ENCODE data around the gene HOXA10.
A peak's percentile ranks its signal among the peaks of the same experiment; 100 is the strongest.

Gene HOXA10

GRCh38 chr7:27154901-27155815 is 19.0 kb downstream of the HOXA10 start:
- DNase-seq: no peak

DNA sequence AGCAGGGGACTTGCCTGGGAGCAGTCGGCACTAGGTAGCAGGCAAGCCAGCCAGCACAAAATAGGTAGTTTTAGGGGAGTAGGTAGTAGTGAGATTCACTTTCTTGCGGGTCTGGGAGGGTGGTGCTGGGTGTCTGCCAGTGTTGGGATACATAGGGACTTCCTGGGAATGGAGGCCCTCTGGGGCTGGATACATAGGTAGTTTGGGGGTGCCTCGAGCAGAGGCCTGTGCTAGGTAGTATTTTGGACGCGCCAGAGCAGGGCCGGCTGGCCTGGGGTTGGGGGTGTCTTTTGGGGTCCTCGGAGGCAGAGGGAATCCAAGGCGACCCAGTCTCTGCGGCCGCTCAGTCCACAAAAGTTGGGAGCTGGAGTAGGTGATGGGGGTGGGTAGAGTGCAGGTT is 19.8 kb downstream of the HOXA10 start:
- no peak for DNase-seq

GRCh38 chr7:27153526-27153925 is 20.6 kb downstream of the HOXA10 start:
- no peak for DNase-seq

- no peak for DNase-seq
Measured at GRCh38 chr7:27152816-27153442, 21.2 kb downstream of the HOXA10 start.

DNA sequence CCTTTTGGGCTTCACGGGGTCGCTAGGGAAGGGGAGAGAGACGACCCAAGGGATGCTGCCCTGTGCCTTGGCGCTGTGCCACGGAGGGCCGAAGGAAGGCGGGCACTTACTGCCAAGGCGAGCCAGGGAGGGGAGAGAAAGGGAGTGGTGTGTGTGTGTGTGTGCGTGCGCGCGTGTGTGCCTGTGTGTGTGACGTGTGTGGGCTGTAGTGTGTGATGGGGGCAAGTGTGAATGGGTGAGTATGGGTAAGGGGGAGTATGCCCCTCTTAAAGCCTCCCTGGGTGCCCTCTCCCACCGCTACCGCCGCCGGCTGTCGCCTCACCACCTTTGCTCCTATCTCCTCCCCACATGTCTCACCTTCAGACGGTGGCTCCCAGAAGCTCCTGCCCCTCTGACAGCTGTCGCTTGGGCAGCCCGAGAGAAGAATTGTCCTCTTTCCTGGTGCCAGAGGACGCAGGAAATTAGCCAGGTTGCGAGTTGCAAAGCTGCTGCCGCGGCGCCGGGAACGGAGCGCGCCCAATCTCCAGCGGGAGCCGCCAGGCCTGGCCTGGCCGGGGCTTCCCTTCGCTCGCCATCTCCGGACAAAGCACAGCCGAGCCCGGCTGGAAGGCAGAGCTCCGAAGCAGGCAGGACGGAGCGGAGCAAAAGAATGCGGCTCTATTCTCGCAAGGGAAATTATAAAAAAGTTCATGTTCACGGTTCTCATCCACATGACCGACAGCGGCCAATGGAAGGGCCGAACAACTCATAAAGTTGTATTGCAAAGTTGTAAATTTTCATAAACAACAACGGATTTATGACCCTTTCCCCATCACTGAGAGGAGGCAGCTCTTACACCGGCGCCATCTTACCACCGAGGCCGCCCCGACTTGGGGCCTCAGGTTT is 21.9 kb downstream of the HOXA10 start, which contains the start of gene HOXA3:
Gene HOXA3 (minus strand): TSS at position 653 of the 885 bp plus-strand sequence. CDS start 41,943 bp downstream, outside the sequence.
- peak; percentile 19 for DNase-seq

GRCh38 chr7:27151341-27151930 is 22.7 kb downstream of the HOXA10 start:
- DNase-seq: peak; percentile 40

- DNase-seq: peak; percentile 89
Measured at GRCh38 chr7:27150568-27151340, 23.4 kb downstream of the HOXA10 start.

DNA sequence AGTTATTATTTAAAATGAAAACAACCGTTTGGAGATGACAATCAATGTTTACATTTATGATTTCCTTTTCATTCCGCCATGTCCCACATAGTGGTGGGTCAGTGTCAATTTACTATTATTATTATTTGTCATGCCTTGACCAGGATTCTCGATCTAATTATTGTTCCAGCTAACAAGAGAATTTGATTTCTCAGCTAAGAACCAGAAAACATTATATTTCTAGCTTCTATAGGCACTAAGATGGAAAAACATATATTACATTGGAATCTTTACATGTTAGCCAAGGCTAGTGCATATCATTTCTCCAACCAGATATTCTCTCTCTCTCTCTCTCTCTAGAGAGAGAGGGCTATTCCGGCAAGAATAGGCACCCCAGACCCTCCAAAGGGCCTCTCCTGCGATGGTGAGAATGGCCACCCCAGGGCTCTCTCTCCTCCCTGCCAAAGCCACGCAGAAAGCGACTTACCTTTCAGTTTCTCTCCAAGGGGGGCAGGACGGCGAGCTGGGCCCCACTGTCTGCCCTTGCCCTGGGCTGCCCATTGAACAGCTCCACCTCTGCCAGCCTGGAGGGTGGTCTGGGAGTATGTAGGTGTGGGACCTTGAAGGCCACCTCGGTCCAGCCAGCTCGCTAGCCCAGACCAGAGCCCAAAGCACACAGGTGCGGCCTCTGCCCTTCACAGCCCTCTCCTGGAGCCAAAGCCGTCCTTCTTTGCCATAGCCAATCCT is 24.1 kb downstream of the HOXA10 start:
- no peak for DNase-seq

- DNase-seq: no peak
Measured at GRCh38 chr7:27148756-27149641, 25.1 kb downstream of the HOXA10 start.

GRCh38 chr7:27148031-27148755 is 25.9 kb downstream of the HOXA10 start:
- DNase-seq: peak; percentile 45

DNA sequence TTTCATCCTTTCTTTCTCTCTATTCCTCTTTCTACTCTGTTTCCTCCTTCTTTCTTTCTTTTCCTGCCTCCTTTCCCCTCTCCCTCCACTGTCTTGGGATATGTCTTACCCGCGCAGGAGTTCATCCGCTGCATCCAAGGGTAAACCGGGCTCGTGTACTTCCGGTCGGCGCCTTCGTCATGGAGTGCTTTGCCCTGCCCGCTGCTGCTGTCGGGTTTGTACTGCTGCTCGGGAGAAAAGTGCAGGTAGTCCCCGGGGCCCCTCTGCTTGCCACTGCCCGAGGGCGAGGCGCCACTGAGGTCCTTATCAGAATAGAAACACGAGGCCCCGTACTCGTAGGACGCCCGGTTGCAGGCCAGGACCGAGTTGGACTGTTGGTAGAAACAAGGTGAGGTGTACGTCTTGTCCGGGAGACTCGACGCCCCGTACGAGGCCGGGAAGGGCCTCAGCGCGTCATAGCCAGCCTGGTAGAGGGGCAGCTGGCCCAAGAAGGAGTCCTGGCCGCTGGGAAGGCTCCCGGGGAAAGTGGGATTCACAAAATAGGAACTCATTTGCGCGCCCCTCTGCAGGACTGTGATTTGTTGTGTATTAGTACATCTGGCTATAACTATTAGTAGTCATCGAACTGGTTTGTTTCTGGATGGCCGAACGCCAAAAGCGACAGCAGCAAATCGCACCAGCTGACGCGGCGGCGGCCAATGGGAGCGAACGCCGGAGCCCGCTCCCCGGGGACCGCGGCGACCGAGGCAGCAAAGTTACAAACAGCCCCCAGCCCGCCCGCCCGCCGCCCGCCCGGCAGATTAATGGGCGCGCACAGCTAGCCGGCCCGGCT is 26.7 kb downstream of the HOXA10 start, which contains the start of gene HOXA6:
Gene HOXA6 (minus strand): TSS at position 576 of the 832 bp plus-strand sequence. CDS start 25 bp downstream, at position 551.
- peak; percentile 80 for DNase-seq

- peak; percentile 20 for DNase-seq
Measured at GRCh38 chr7:27146491-27147198, 27.5 kb downstream of the HOXA10 start.

GRCh38 chr7:27145914-27146412 is 28.2 kb downstream of the HOXA10 start:
- DNase-seq: no peak

DNA sequence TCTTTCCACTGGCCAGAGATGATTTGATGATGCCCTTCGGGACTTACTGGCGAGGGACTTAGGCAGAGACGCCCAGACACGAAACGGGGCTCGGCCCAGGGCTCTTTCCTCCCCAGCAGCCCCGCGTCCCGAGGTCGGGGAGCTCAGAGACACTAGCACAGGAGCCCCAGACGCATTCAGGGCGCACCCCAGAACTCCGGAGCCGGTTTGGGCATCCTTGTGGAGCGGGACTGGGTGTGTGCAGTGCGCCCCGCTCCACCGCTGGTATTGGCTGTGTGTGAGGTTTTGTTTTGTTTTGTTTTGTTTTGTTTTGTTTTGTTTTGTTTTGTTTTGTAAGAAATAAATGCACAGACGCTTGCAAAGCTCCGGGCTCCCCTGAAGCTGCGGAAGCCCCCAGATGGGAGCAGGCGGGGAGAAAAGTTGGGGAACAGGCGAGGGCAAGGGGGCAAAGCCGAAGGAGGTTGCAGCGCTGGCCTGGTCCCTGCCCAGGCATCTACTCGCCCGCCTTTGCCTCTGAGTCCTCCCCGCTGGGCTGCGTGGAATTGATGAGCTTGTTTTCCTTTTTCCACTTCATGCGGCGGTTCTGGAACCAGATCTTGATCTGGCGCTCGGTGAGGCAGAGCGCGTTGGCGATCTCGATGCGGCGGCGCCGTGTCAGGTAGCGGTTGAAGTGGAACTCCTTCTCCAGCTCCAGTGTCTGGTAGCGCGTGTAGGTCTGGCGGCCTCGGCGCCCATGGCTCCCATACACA is 28.8 kb downstream of the HOXA10 start:
- DNase-seq: no peak

DNA sequence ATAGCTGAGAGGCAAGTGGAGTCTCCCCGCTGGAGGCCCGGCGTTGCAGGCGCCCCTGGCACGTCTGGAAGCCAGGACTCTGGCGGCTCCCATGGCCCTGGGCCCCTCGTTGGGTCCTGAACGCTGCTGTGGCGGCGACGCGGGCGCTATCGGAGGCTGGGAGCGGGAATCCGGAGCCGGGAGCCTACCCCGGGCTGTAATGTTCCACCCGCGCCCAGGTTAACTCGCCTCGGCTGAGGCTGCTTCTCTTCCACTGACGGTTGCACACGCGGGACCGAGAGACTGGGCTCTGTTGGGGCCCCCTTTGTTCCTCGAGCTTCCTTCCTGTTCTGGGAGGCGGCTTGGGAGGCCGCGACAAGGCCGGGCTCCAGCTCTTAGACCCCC is 29.3 kb downstream of the HOXA10 start:
- no peak for DNase-seq

DNA sequence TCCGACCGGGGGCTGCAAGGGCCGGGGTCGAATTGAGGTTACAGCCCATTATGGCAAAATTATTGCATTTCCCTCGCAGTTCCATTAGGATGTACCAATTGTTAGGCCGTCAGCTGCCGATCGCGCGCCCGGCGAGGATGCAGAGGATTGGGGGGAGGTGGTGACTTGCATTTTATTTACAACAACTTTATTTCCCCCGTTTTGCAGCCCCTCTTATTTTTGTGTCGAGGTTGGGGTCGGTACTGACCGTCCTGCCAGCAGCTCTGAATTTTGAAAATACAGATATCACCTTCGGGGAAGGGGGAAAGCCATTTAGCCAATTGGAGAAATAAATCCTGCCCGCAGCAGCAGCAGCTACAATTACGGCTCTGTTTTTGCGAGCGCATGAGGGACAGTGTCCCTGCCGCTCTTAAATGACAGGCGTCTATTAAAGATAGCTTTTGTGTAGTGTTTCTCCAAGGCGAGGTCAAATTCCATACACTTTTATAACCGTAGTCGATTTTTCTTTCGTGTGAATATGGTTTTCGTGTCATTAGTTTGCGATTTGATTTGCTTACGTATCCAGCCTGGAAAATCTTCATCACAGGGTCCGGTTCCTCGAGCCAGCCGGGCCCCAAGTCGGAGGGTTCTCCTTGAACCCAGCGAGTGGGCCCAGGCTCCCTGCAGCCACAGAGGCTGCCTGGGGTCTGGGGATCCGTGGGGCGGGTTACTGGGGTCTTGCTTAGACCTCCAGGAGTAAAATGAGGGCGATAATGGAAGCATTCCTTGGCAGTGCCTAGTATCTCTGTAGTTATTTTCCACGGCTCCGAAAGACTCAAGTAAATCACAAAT is 30.0 kb downstream of the HOXA10 start:
- DNase-seq: no peak
